Right cardiac atrium (tissue), 5 donors: Measurements from ENCODE around the gene GMCL1. TPM values are rescaled to one million over a fixed set of nuclear protein-coding genes. Genes with fewer than 3 reads are reported as not detected.

Experiments
- ATAC-seq, 2 donors: fragments of 200-7000 bp; cut with Tn5 transposase; one replicate each; pipeline versions ENCODE4 v1.8.0 to v1.9.1; 2020; ENCODE audit warnings: moderate library complexity in 2 of 2, mild to moderate bottlenecking in 1 of 2
- DNase-seq, 3 donors: peaks; one replicate each; pipeline ENCODE4 v3.0.0-alpha.2; 2020
- H3K27ac ChIP-seq: one replicate; pipeline ENCODE4 v1.5.1; 2013; ENCODE audit warnings: mild to moderate bottlenecking, low read length, control low read depth, moderate library complexity
- H3K27me3 ChIP-seq: one replicate; pipeline ENCODE4 v1.6.1; 2013; ENCODE audit not compliant: control insufficient read depth, insufficient read depth
- H3K4me1 ChIP-seq: one replicate; pipeline ENCODE4 v1.6.1; 2013; ENCODE audit warnings: low read length; ENCODE audit not compliant: control insufficient read depth, insufficient read depth
- H3K4me3 ChIP-seq: one replicate; pipeline ENCODE4 v1.5.1; 2013; ENCODE audit warnings: low read length, control low read depth
- H3K9me3 ChIP-seq: one replicate; pipeline ENCODE4 v1.6.1; 2013; ENCODE audit warnings: low read length; ENCODE audit not compliant: control insufficient read depth
- WGBS: extraction: QIAGEN DNeasy Blood & Tissue Kit; methylation state at CpG from one replicate; pipeline ENCODE4 v1.1.7; 2013; 5-methylcytosine and 5-hydroxymethylcytosine counted together
- intact Hi-C, 4 donors: fragments of 100-400 bp; cut with DNase I; formaldehyde crosslinking; loops; one replicate each; pipeline versions ENCODE4 v1.11.0 to v1.14.0; 2022 to 2023
- polyA plus RNA-seq: library from polyadenylated mRNA; stranded (reverse); fragments of 200-250 nt; gene quantifications from one replicate; pipeline ENCODE4 v1.2.3, GENCODE V29; 2013
- total RNA-seq, 4 donors: library from RNA; stranded (reverse); fragmentation: NEBNext Ultra II Directional; extraction: Animal tissue kit (Norgen Biotek cat#: 25700); gene quantifications; one replicate each; pipeline ENCODE4 v1.2.1, GENCODE V29; 2021
- donor health status: healthy with polysubstance abuse.
- donor health status: DM: no; HTN: yes; CAD: no.
- donor health status: DM: no; HTN: no; CAD: no.
- donor health status: DM: no; HTN: yes; CAD: no; lungs with severe emphysema.
- donor health status: DM: yes; HTN: yes; CAD: no.

GMCL1 gene
- total and polyA plus RNA-seq, 5 donors = 2.5 to 6.8 (median 6.2) TPM

DNA sequence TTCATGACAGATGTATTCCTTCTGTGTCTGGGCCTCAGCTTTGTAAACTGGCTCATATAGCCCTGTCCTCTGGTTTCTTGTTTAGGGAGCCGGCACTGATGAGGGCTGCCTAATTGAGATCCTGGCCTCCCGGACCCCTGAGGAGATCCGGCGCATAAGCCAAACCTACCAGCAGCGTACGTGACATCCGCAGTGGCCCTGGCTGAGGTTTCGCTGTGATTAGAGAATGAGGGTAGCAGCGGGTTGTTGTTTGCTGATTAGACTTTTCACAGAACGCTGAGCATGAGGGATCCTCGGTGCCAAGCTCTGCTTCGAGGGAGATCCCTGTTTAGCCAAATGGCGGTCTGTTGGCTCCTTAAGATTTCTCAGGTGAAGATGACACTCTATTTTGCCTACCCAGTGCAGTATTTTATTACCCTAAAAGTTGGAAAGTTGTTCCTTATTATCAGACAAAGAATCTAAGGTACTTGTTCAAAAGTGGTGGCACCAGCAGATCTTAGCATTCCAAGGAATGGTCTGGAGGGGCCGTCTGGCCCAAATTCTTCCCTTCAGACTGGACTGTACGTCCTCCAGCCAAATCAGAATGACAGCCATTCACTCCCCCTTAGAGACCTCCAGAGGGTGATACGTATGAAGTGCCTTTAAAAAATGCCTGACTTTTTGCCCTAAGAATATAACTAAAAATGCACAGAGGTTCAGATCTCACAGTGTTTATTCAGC is 21.5 kb upstream of the GMCL1 start:
- Histone ChIP-seq H3K4me3 (no peak overlapping the region), H3K27ac (no peak overlapping the region), H3K9me3 (no peaks in the 10 kb centered on the region), H3K27me3 (no peaks in the 10 kb centered on the region), H3K4me1 (no peaks in the 10 kb centered on the region)
- intact Hi-C loops = no loop called here
- 91% methylated on average over 16 of the region's 16 CpGs for WGBS
- ATAC-seq (no peak), DNase-seq (no peak)

- H3K27me3 ChIP-seq = no peaks in the 10 kb centered on the region
- no peak overlapping the region for H3K27ac ChIP-seq
- no peaks in the 10 kb centered on the region for H3K4me1 ChIP-seq
- 91% methylated on average over 6 of the region's 6 CpGs for WGBS
- ATAC-seq = no peak
- intact Hi-C loops = loop anchor here in 1 of 4 donors (10.0 kb wide), 1 partner anchor 256 kb away; no protein-coding TSS in a partner anchor
- DNase-seq = no peak
- no peak overlapping the region for H3K4me3 ChIP-seq
- no peaks in the 10 kb centered on the region for H3K9me3 ChIP-seq
Measured at GRCh38 chr2:69810550-69810949, 18.9 kb upstream of the GMCL1 start.

DNA sequence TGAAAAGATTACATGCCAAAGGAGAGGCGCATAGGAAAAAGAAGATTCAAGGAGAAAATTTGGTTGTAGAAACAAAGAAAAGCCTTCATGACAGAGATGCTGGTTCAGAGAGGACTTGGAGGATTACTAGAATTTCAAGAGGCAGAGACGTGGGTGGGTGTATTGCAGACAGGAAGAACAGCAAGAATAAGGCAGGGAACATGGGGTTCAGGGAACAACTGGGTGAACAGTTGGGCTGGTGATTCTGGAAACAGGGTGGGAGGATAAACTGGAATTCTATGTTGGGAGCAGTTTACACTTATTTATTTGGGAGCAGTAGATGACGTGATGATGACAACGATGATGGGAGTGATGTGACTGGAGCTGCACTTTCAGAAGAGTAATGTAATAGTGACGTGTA is 18.4 kb upstream of the GMCL1 start:
- Histone ChIP-seq H3K4me1 (no peaks in the 10 kb centered on the region), H3K9me3 (no peaks in the 10 kb centered on the region), H3K27ac (no peak overlapping the region), H3K27me3 (no peaks in the 10 kb centered on the region), H3K4me3 (no peak overlapping the region)
- 87% methylated on average over 5 of the region's 5 CpGs for WGBS
- DNase-seq = no peak
- intact Hi-C loops = loop anchor here in 1 of 4 donors (10.0 kb wide), 1 partner anchor 256 kb away; no protein-coding TSS in a partner anchor
- ATAC-seq = no peak

DNA sequence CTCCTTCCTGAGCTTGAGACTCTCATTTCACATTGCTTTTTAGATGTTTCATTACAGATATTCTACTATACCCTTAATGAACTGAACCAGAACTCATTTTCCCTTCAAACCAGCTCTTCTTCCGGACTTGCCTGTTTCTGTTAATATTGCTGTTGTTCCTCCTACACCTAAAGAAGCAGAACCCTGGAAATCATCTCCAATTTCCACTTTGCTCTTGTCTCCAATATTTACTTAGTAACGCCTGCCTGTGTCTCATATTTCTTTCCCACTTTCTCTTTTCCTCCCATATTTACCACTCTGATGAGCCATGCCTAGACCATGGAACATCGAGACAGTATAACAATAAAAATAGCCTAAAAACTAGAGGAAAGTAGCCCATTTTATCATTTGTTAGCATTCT is 17.9 kb upstream of the GMCL1 start:
- no peak overlapping the region for H3K27ac ChIP-seq
- ATAC-seq = no peak
- no peaks in the 10 kb centered on the region for H3K4me1 ChIP-seq
- 93% methylated on average over 3 of the region's 3 CpGs for WGBS
- H3K27me3 ChIP-seq = no peaks in the 10 kb centered on the region
- H3K9me3 ChIP-seq = no peaks in the 10 kb centered on the region
- intact Hi-C loops = loop anchor here in 1 of 4 donors (10.0 kb wide), 1 partner anchor 257 kb away; no protein-coding TSS in a partner anchor
- no peak for DNase-seq
- no peak overlapping the region for H3K4me3 ChIP-seq

- ATAC-seq (no peak), DNase-seq (no peak)
- Histone ChIP-seq H3K4me1 (no peaks in the 10 kb centered on the region), H3K9me3 (no peaks in the 10 kb centered on the region), H3K27ac (no peak overlapping the region), H3K4me3 (no peak overlapping the region), H3K27me3 (no peaks in the 10 kb centered on the region)
- intact Hi-C loops = loop anchor here in 3 of 4 donors (2.0 to 10.0 kb wide), 3 partner anchors 91 to 261 kb away; no protein-coding TSS in a partner anchor
- WGBS = 76% methylated on average over 1 of the region's 1 CpG
Measured at GRCh38 chr2:69815717-69816116, 13.7 kb upstream of the GMCL1 start.

GRCh38 chr2:69816923-69817542 is 12.4 kb upstream of the GMCL1 start:
- H3K4me1 ChIP-seq = no peaks in the 10 kb centered on the region
- H3K27ac ChIP-seq = no peak overlapping the region
- 16% methylated on average over 3 of the region's 3 CpGs for WGBS
- H3K9me3 ChIP-seq = no peaks in the 10 kb centered on the region
- intact Hi-C loops = loop anchor here (1.0 to 10.0 kb wide), 4 partner anchors 92 to 262 kb away; no protein-coding TSS in a partner anchor
- peak in 2 of 3 donors; percentile 59 to 72 for DNase-seq
- H3K4me3 ChIP-seq = no peak overlapping the region
- peak; percentile 60 to 68 for ATAC-seq
- no peaks in the 10 kb centered on the region for H3K27me3 ChIP-seq

GRCh38 chr2:69817729-69818501 is 11.5 kb upstream of the GMCL1 start:
- H3K4me3 ChIP-seq = no peak overlapping the region
- DNase-seq = no peak
- no peaks in the 10 kb centered on the region for H3K4me1 ChIP-seq
- H3K27ac ChIP-seq = no peak overlapping the region
- no peaks in the 10 kb centered on the region for H3K9me3 ChIP-seq
- no peak for ATAC-seq
- no peaks in the 10 kb centered on the region for H3K27me3 ChIP-seq
- intact Hi-C loops = loop anchor here (1.0 to 10.0 kb wide), 4 partner anchors 93 to 263 kb away; no protein-coding TSS in a partner anchor
- WGBS = 51% methylated on average over 4 of the region's 4 CpGs

- no peaks in the 10 kb centered on the region for H3K9me3 ChIP-seq
- intact Hi-C loops = no loop called here
- no peaks in the 10 kb centered on the region for H3K4me1 ChIP-seq
- DNase-seq = peak in 2 of 3 donors; percentile 24 to 40
- no peak overlapping the region for H3K27ac ChIP-seq
- no peak for ATAC-seq
- no peaks in the 10 kb centered on the region for H3K27me3 ChIP-seq
- H3K4me3 ChIP-seq = no peak overlapping the region
- whole genome bisulfite sequencing = 80% methylated on average over 9 of the region's 9 CpGs
Measured at GRCh38 chr2:69827796-69828540, 1.5 kb upstream of the GMCL1 start.

DNA sequence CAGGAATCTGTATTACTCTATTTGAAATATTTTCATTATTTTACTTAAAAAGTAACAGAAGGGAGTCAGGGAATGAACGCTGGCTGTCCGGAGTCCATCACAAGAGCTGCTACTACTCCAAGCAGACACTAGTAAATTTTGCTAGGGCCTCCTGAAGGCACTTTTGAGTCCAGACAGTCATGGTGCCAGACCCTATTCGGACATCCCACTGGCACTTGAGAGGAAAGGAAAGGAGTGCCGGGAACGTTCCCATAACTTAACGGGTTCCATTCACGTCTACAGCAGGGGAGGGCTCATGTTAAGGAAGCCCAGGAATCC is 563 bp upstream of the GMCL1 start:
- H3K9me3 ChIP-seq = no peaks in the 10 kb centered on the region
- H3K4me1 ChIP-seq = no peaks in the 10 kb centered on the region
- no peak for DNase-seq
- peak overlapping the region; percentile 50 for H3K4me3 ChIP-seq
- intact Hi-C loops = no loop called here
- no peaks in the 10 kb centered on the region for H3K27me3 ChIP-seq
- no peak for ATAC-seq
- H3K27ac ChIP-seq = peak overlapping the region; percentile 94
- 10% methylated on average over 7 of the region's 7 CpGs for WGBS

- Histone ChIP-seq H3K9me3 (no peaks in the 10 kb centered on the region), H3K4me1 (no peaks in the 10 kb centered on the region), H3K4me3 (peak overlapping the region; percentile 55), H3K27ac (no peak overlapping the region), H3K27me3 (no peaks in the 10 kb centered on the region)
- ATAC-seq = peak; percentile 36 to 46
- intact Hi-C loops = no loop called here
- peak in 2 of 3 donors; percentile 27 to 68 for DNase-seq
- under 1% methylated on average over 45 of the region's 45 CpGs for WGBS
Measured at GRCh38 chr2:69830045-69830905, 815 bp downstream of the GMCL1 start.
